Tibial artery (tissue), 4 donors: ENCODE results near the gene TFEB.

ENCODE experiments used
- DNase-seq, 2 donors: peaks; one replicate each; pipeline ENCODE4 v3.0.0-alpha.2; 2019
- H3K27ac ChIP-seq, 2 donors: fragments of 200-600 bp; sonication (generic) in 1 of 2; 1 replicate in 1 of 2; 2 replicates in 1 of 2; pipeline ENCODE4 v1.5.1; 2018 to 2019; ENCODE audit warnings: mild to moderate bottlenecking in 1 of 2
- H3K27me3 ChIP-seq, 2 donors: fragments of 200-600 bp; sonication (generic) in 1 of 2; one replicate each; pipeline versions ENCODE4 v1.5.1 to v1.6.0; 2016 to 2019
- H3K36me3 ChIP-seq, 3 donors: fragments of 200-600 bp; sonication (generic) in 2 of 3; one replicate each; pipeline ENCODE4 v1.5.1; 2016 to 2019; ENCODE audit warnings: mild to moderate bottlenecking in 2 of 3
- H3K4me1 ChIP-seq, 4 donors: fragments of 200-600 bp; sonication (generic) in 2 of 4; 1 replicate in 3 of 4; 2 replicates in 1 of 4; pipeline ENCODE4 v1.5.1; 2016 to 2019
- H3K4me3 ChIP-seq, 2 donors: fragments of 200-600 bp; sonication (generic) in 1 of 2; 1 replicate in 1 of 2; 2 replicates in 1 of 2; pipeline ENCODE4 v1.5.1; 2018 to 2019; ENCODE audit warnings: mild to moderate bottlenecking in 2 of 2
- H3K9me3 ChIP-seq, 3 donors: fragments of 200-600 bp; sonication (generic) in 1 of 3; one replicate each; pipeline ENCODE4 v1.5.1; 2016 to 2019
- intact Hi-C: fragments of 100-400 bp; cut with DNase I; formaldehyde crosslinking; loops from one replicate; pipeline ENCODE4 v1.15.0; 2023; ENCODE audit warnings: low total_unique reads
- TF ChIP-seq, protein P1 (sequence below), 2 experiments: fragments of 200-600 bp in 1 of 2; fragments of 450-650 bp in 1 of 2; IDR thresholded peaks; one replicate each; pipeline ENCODE4 v1.5.1; 2017 to 2019; ENCODE audit warnings: antibody characterized with exemption in 2 of 2, mild to moderate bottlenecking in 1 of 2, moderate library complexity in 1 of 2

Gene TFEB

DNA sequence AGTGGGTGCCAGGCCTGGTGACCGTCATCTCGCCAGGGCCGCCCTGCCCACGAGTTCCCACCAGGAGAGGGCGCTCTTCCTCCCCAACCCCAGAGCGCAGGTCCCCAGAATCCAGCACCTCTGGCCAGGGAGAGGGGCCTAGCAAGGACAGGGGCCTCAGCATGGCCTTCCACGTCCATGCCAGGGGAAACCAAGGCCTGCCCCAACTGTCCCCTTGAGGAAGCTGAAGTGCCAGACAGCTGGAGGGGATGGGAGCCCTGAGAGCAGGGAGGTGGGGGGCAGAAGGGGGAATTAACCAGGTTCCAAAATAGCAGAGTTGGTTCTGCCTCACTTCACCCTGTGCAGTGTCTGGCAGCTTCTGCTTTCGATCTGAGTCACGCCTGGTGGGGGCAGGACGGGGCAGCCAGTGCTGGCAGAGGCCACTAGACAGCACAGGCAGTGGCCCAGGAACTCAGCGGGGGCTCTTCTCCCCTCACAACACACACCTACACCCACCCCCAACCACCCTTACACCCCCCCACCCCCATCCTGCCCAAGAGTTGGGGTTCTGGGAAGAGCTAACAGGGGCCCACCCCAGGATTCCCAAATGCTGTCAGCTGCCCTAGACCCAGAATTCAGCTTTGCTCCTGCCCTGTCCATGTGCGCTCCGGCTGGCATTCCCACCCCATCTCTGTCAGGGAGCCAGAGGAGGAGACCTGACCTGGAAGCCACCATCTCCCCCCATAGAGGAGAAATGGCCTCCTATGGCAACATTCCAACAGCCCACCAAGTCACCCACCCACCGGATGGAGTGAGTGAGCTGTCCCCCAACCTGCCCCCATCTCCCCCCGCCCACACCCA is 29.2 kb downstream of the TFEB start:
- DNase-seq = peak; percentile 87 to 95
- TF ChIP-seq, protein P1, sequence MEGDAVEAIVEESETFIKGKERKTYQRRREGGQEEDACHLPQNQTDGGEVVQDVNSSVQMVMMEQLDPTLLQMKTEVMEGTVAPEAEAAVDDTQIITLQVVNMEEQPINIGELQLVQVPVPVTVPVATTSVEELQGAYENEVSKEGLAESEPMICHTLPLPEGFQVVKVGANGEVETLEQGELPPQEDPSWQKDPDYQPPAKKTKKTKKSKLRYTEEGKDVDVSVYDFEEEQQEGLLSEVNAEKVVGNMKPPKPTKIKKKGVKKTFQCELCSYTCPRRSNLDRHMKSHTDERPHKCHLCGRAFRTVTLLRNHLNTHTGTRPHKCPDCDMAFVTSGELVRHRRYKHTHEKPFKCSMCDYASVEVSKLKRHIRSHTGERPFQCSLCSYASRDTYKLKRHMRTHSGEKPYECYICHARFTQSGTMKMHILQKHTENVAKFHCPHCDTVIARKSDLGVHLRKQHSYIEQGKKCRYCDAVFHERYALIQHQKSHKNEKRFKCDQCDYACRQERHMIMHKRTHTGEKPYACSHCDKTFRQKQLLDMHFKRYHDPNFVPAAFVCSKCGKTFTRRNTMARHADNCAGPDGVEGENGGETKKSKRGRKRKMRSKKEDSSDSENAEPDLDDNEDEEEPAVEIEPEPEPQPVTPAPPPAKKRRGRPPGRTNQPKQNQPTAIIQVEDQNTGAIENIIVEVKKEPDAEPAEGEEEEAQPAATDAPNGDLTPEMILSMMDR (IDR thresholded peaks at IDR 0.05) = peak; percentile 70 to 75
- peaks cover 0 to 52% (median 40%) of the 10 kb centered on the region in 4 donors for H3K4me1 ChIP-seq
- no peaks in the 10 kb centered on the region for H3K27me3 ChIP-seq
- intact Hi-C loops = loop anchor here (2.0 to 10.0 kb wide), 2 partner anchors 29 to 79 kb away; partner anchors contain the start of genes PRICKLE4, TFEB and TOMM6
- peak overlapping the region; percentile 0 for H3K4me3 ChIP-seq
- no peaks in the 10 kb centered on the region for H3K9me3 ChIP-seq
- H3K36me3 ChIP-seq = peaks cover 0 to 5% (median 0%) of the 10 kb centered on the region in 3 donors
- H3K27ac ChIP-seq = peak overlapping the region; percentile 86 to 93

DNA sequence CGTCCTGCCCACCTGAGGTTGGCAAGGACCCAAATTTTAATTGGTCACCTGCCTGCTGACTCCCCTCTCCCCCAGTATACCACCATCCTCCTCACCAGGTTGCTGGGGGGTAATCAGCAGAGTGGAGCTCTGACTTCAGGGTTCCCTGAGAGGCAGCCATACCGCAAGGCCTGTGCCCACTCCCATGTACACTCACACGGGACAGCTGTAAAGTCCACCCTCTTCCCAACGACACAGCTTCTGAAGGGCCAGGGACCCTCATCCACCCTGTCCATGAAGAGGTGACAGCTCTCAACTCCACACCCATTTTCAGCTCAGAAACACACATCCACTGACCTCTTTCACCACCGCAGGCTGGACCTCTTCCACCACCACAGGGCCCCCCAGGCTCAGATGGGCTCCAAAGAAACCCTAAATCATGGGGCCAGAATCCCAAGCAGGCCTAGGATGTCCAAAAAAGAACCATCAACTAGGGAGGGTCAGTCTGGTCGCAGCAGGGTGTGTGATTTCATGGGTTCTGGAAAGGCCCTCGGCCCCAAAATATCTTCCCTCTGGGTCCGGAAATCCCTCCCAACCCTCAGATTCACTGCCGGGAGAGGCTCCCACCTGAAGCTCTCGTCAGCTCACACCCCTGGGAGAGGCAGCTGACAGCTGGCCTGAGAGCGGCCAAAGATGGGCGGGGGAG is 30.0 kb downstream of the TFEB start:
- H3K27ac ChIP-seq = peak overlapping the region; percentile 86 to 93
- no peaks in the 10 kb centered on the region for H3K27me3 ChIP-seq
- DNase-seq = no peak
- H3K4me3 ChIP-seq = peak overlapping the region; percentile 0
- peaks cover 0 to 5% (median 0%) of the 10 kb centered on the region in 3 donors for H3K36me3 ChIP-seq
- no peaks in the 10 kb centered on the region for H3K9me3 ChIP-seq
- peaks cover 0 to 45% (median 35%) of the 10 kb centered on the region in 4 donors for H3K4me1 ChIP-seq
- intact Hi-C loops = loop anchor here (10.0 kb wide), 1 partner anchor 79 kb away; the partner anchor contains the start of genes PRICKLE4 and TOMM6
- TF ChIP-seq, protein P1 (IDR thresholded peaks at IDR 0.05) = no peak

DNA sequence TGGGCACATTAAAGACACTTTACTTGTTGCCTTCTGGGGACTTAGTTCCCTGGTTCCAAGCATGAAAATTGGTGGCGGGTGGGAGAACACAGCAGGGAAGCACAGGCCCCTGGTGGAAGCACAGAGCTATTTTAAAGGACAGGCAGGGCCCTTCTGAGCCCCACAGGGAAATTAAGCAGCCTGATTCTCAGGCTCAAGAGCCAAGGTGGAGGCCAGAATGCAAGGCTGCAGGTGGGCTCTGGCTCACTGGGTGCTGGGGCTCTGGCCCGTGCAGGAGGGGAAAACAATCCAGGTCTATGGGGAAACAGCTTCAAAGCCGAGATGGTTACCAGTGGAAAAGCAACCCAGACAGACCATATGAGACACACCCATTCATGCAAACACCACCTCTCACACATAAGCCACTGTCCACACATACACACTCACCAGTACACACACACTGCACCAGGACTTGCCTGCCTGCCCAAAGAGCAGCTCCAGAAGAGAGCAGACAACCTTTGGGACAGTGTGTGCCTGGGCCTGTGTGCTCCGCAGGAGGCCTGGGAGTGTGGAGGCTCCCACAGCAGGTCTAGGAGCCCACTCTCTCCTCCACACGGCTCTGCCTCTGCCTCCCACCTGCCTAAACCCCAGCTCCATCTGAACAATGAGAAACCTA is 30.6 kb downstream of the TFEB start:
- peaks cover 0 to 5% (median 0%) of the 10 kb centered on the region in 3 donors for H3K36me3 ChIP-seq
- TF ChIP-seq, protein P1 (IDR thresholded peaks at IDR 0.05) = no peak
- H3K9me3 ChIP-seq = no peaks in the 10 kb centered on the region
- H3K27me3 ChIP-seq = no peaks in the 10 kb centered on the region
- intact Hi-C loops = loop anchor here (10.0 kb wide), 1 partner anchor 80 kb away; the partner anchor contains the start of genes PRICKLE4 and TOMM6
- H3K4me1 ChIP-seq = peaks cover 0 to 42% (median 35%) of the 10 kb centered on the region in 4 donors
- DNase-seq = no peak
- no peak overlapping the region for H3K4me3 ChIP-seq
- peak overlapping the region; percentile 86 to 93 for H3K27ac ChIP-seq

GRCh38 chr6:41704028-41704427 is 31.4 kb downstream of the TFEB start:
- Histone ChIP-seq H3K4me1 (peaks cover 0 to 42% (median 35%) of the 10 kb centered on the region in 4 donors), H3K4me3 (no peak overlapping the region), H3K9me3 (no peaks in the 10 kb centered on the region), H3K27ac (no peak overlapping the region), H3K36me3 (peaks cover 0 to 5% (median 0%) of the 10 kb centered on the region in 3 donors), H3K27me3 (no peaks in the 10 kb centered on the region)
- DNase-seq = no peak
- intact Hi-C loops = loop anchor here (10.0 kb wide), 1 partner anchor 81 kb away; the partner anchor contains the start of genes PRICKLE4 and TOMM6
- TF ChIP-seq, protein P1 (IDR thresholded peaks at IDR 0.05) = no peak
